ENCODE results near the gene ZNF839. TPM values are rescaled to one million over a fixed set of nuclear protein-coding genes. Genes with fewer than 3 reads are reported as not detected.

Gene ZNF839
- polyA plus RNA-seq, 1 of the 3 experiments (the other 2 are of a cell fraction), result 15.4 TPM

DNA sequence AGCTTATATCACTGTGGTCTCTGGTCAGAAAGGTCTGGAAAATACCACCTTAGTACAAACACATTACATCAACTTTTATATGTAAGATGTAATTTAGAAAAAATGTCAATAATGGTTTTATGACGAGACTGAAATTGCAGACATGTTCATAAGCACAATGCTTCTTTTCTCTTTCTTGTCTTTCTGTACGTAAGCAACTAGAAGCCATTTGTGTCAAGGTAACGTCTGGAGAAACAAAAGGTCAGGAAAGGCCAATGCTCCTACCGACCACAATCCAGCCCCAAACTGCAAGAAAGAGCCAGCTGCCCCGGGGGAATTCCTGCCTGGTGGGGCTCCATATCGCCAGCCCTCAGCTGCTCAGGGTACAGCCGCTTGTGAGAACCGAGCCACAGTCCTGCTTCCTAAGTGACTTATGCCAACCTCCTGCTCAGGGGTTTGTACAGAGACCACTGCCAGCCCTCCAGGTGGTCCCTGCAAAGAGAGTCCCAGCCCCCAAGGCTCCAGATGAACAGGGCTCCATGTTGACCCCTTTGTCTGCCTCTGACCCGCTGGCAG is 6.3 kb downstream of the ZNF839 start:
- CTCF ChIA-PET, result interaction anchor here (0.6 to 1.4 kb wide), 2 partner anchors 16 to 248 kb away, joined by 3 read pairs; no protein-coding TSS in a partner anchor

More for the DNA sequence above, 6.3 kb downstream of the ZNF839 start:
- Histone ChIP-seq H3K4me3 (ENCODE audit: low read depth in 2 of 2, low read length in 1 of 2) (no peak overlapping the region), H3K4me2 (no peak overlapping the region), H3K9me2 (no peaks in the 10 kb centered on the region), H3K4me1 (ENCODE audit: control insufficient read depth in 1 of 2, insufficient read depth in 2 of 2, low read depth in 1 of 2, low read length in 1 of 2) (peaks cover 0 to 5% of the 10 kb centered on the region in 2 experiments; a peak in 1 of 4 replicates), H3K79me2 (ENCODE audit: insufficient read depth) (peaks cover 9% of the 10 kb centered on the region), H3F3A (replicated peaks; ENCODE audit: insufficient read depth) (peaks cover 5% of the 10 kb centered on the region), H3K27ac (ENCODE audit: low read depth in 2 of 2, low read length in 1 of 2) (no peak overlapping the region), H3K36me3 (replicated peaks in 1 of 2; ENCODE audit: control insufficient read depth in 1 of 2, insufficient read depth in 2 of 2, low read length in 1 of 2) (peaks cover 7 to 11% of the 10 kb centered on the region in 2 experiments), H3K9me3 (no peaks in the 10 kb centered on the region), H3K9ac (no peak overlapping the region), H4K20me1 (ENCODE audit: insufficient read depth) (no peaks in the 10 kb centered on the region), H2AFZ (ENCODE audit: low read depth) (no peak overlapping the region), H3K27me3 (ENCODE audit: insufficient read depth) (no peaks in the 10 kb centered on the region)
- 85% methylated on average over 6 of the region's 9 CpGs for WGBS (ENCODE audit: low lambda C conversion rate)
- POLR2A ChIA-PET, result no interaction called here
- TF ChIP-seq ELF1 (IDR thresholded peaks at IDR 0.05) (no peak), JUND (IDR thresholded peaks at IDR 0.05) (no peak), GABPA (IDR thresholded peaks at IDR 0.05; ENCODE audit: low read depth) (no peak), TAF1 (IDR thresholded peaks at IDR 0.05; ENCODE audit: borderline replicate concordance, low read depth, low read length) (no peak), CHD2 (IDR thresholded peaks at IDR 0.05; ENCODE audit: low read length, partially characterized antibody) (no peak), SMC3 (IDR thresholded peaks at IDR 0.05; ENCODE audit: low read depth, low read length) (no peak), YY1 (IDR thresholded peaks at IDR 0.05; ENCODE audit: low read depth) (no peak), TCF12 (IDR thresholded peaks at IDR 0.05) (no peak), MEF2A (IDR thresholded peaks at IDR 0.05; ENCODE audit: borderline replicate concordance, low read depth) (no peak), FOXM1 (IDR thresholded peaks at IDR 0.05; ENCODE audit: low read depth) (no peak), RAD21 (IDR thresholded peaks at IDR 0.05; ENCODE audit: low read length) (no peak)
- TF ChIP-seq, protein P1, sequence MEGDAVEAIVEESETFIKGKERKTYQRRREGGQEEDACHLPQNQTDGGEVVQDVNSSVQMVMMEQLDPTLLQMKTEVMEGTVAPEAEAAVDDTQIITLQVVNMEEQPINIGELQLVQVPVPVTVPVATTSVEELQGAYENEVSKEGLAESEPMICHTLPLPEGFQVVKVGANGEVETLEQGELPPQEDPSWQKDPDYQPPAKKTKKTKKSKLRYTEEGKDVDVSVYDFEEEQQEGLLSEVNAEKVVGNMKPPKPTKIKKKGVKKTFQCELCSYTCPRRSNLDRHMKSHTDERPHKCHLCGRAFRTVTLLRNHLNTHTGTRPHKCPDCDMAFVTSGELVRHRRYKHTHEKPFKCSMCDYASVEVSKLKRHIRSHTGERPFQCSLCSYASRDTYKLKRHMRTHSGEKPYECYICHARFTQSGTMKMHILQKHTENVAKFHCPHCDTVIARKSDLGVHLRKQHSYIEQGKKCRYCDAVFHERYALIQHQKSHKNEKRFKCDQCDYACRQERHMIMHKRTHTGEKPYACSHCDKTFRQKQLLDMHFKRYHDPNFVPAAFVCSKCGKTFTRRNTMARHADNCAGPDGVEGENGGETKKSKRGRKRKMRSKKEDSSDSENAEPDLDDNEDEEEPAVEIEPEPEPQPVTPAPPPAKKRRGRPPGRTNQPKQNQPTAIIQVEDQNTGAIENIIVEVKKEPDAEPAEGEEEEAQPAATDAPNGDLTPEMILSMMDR (IDR thresholded peaks at IDR 0.05), result no peak
- TF ChIP-seq, protein P2, sequence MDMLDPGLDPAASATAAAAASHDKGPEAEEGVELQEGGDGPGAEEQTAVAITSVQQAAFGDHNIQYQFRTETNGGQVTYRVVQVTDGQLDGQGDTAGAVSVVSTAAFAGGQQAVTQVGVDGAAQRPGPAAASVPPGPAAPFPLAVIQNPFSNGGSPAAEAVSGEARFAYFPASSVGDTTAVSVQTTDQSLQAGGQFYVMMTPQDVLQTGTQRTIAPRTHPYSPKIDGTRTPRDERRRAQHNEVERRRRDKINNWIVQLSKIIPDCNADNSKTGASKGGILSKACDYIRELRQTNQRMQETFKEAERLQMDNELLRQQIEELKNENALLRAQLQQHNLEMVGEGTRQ (IDR thresholded peaks at IDR 0.05; ENCODE audit: borderline replicate concordance, low read depth, low read length), result no peak
- TF ChIP-seq, protein P3, sequence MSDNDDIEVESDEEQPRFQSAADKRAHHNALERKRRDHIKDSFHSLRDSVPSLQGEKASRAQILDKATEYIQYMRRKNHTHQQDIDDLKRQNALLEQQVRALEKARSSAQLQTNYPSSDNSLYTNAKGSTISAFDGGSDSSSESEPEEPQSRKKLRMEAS (IDR thresholded peaks at IDR 0.05; ENCODE audit: low read depth), result no peak
- TF ChIP-seq, protein P4, sequence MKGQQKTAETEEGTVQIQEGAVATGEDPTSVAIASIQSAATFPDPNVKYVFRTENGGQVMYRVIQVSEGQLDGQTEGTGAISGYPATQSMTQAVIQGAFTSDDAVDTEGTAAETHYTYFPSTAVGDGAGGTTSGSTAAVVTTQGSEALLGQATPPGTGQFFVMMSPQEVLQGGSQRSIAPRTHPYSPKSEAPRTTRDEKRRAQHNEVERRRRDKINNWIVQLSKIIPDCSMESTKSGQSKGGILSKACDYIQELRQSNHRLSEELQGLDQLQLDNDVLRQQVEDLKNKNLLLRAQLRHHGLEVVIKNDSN (IDR thresholded peaks at IDR 0.05; ENCODE audit: borderline replicate concordance, low read depth), result no peak
- TF ChIP-seq, protein P5, sequence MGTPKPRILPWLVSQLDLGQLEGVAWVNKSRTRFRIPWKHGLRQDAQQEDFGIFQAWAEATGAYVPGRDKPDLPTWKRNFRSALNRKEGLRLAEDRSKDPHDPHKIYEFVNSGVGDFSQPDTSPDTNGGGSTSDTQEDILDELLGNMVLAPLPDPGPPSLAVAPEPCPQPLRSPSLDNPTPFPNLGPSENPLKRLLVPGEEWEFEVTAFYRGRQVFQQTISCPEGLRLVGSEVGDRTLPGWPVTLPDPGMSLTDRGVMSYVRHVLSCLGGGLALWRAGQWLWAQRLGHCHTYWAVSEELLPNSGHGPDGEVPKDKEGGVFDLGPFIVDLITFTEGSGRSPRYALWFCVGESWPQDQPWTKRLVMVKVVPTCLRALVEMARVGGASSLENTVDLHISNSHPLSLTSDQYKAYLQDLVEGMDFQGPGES (IDR thresholded peaks at IDR 0.05; ENCODE audit: low read depth, low read length), result no peak
- DNase-seq, result no peak
